Vagina (tissue), 2 donors: ENCODE measurements around the gene DDX4.

Experiments
- POLR2A ChIP-seq, 2 donors: fragments of 450-650 bp; IDR thresholded peaks; one replicate each; pipeline ENCODE4 v1.6.1; 2017; ENCODE audit warnings: antibody characterized with exemption in 2 of 2, mild to moderate bottlenecking in 2 of 2, moderate library complexity in 2 of 2
- POLR2AphosphoS5 ChIP-seq, 2 donors: sonication (generic); formaldehyde crosslinking; IDR thresholded peaks; one replicate each; pipeline ENCODE4 v1.9.0; 2017; ENCODE audit warnings: antibody characterized with exemption in 2 of 2, mild to moderate bottlenecking in 2 of 2, low read depth in 1 of 2; ENCODE audit not compliant: insufficient read depth in 1 of 2
- TF ChIP-seq, protein P1 (sequence below), 3 experiments: fragments of 450-650 bp in 2 of 3; fragments of 200-600 bp in 1 of 3; sonication (generic) in 1 of 3; IDR thresholded peaks; one replicate each; pipeline ENCODE4 v1.5.1; 2017 to 2019; ENCODE audit warnings: antibody characterized with exemption in 3 of 3, mild to moderate bottlenecking in 2 of 3, moderate library complexity in 2 of 3

DNA sequence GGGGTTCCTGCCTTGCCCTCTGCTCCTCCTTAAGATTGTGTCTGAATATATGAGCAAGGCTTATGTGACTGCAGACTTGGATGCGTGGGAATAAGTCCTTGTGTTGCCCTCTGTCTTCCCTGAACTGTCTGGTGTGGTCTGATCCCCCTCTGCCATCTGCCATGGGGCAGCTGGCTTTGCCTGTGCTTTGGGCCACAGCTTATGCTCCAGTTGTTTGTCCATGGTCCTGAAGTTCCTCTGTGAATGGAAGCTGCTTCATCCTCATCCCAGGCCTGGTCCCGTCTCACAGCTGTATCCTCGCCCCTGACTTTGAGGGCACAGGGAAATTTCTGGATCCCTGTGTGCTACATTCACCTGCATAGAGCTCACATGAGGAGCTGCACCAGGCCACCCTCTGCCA is 128.0 kb downstream of the DDX4 start:
- TF ChIP-seq, protein P1, sequence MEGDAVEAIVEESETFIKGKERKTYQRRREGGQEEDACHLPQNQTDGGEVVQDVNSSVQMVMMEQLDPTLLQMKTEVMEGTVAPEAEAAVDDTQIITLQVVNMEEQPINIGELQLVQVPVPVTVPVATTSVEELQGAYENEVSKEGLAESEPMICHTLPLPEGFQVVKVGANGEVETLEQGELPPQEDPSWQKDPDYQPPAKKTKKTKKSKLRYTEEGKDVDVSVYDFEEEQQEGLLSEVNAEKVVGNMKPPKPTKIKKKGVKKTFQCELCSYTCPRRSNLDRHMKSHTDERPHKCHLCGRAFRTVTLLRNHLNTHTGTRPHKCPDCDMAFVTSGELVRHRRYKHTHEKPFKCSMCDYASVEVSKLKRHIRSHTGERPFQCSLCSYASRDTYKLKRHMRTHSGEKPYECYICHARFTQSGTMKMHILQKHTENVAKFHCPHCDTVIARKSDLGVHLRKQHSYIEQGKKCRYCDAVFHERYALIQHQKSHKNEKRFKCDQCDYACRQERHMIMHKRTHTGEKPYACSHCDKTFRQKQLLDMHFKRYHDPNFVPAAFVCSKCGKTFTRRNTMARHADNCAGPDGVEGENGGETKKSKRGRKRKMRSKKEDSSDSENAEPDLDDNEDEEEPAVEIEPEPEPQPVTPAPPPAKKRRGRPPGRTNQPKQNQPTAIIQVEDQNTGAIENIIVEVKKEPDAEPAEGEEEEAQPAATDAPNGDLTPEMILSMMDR (IDR thresholded peaks at IDR 0.05): no peak
- no peak for TF ChIP-seq POLR2AphosphoS5 (IDR thresholded peaks at IDR 0.05; ENCODE audit: insufficient read depth in 1 of 2, low read depth in 1 of 2)
- no peak for TF ChIP-seq POLR2A (IDR thresholded peaks at IDR 0.05)
